Neural progenitor cell (in vitro differentiated cells): Measurements from ENCODE around the gene PIWIL4. TPM values are rescaled to one million over a fixed set of nuclear protein-coding genes. Genes with fewer than 3 reads are reported as not detected.

ENCODE experiments used
- DNase-seq: peaks from one replicate; pipeline ENCODE4 v3.0.0-alpha.2; 2016; ENCODE audit warnings: low spot score
- H2AFZ ChIP-seq: fragments of 200-600 bp; sonication (generic); replicated peaks from 2 replicates; pipeline ENCODE4 v1.6.1; 2016; ENCODE audit warnings: antibody characterized with exemption
- H3F3A ChIP-seq: fragments of 200-600 bp; sonication (generic); 2 replicates; pipeline ENCODE4 v1.6.1; 2016; ENCODE audit warnings: antibody characterized with exemption, low read depth
- H3K27ac ChIP-seq: fragments of 200-600 bp; sonication (generic); 2 replicates; pipeline ENCODE4 v1.5.1; 2016; ENCODE audit warnings: mild to moderate bottlenecking
- H3K27me3 ChIP-seq: fragments of 200-600 bp; sonication (generic); 2 replicates; pipeline ENCODE4 v1.6.1; 2016; ENCODE audit warnings: mild to moderate bottlenecking, moderate library complexity
- H3K36me3 ChIP-seq: fragments of 200-600 bp; sonication (generic); 2 replicates; pipeline ENCODE4 v1.5.1; 2016
- H3K4me1 ChIP-seq: fragments of 200-600 bp; sonication (generic); 2 replicates; pipeline ENCODE4 v1.6.1; 2016; ENCODE audit warnings: mixed run types
- H3K4me2 ChIP-seq: fragments of 200-600 bp; sonication (generic); 2 replicates; pipeline ENCODE4 v1.6.1; 2016
- H3K4me3 ChIP-seq: fragments of 200-600 bp; sonication (generic); 2 replicates; pipeline ENCODE4 v1.5.1; 2016
- H3K79me2 ChIP-seq: fragments of 200-600 bp; sonication (generic); 2 replicates; pipeline ENCODE4 v1.6.1; 2016; ENCODE audit warnings: low read depth
- H3K9ac ChIP-seq: fragments of 200-600 bp; sonication (generic); 2 replicates; pipeline ENCODE4 v1.6.1; 2016
- H3K9me3 ChIP-seq: fragments of 200-600 bp; sonication (generic); 2 replicates; pipeline ENCODE4 v1.5.1; 2016; ENCODE audit warnings: low read depth
- H4K20me1 ChIP-seq: fragments of 200-600 bp; sonication (generic); 2 replicates; pipeline ENCODE4 v1.6.1; 2016; ENCODE audit warnings: low read depth
- H3K27ac Mint-ChIP-seq: 3 replicates; pipeline ENCODE4 v1.8.0; 2021; ENCODE audit warnings: mixed read lengths
- H3K27me3 Mint-ChIP-seq: 2 replicates; pipeline ENCODE4 v1.8.0; 2022; ENCODE audit warnings: low read depth, mild to moderate bottlenecking, inconsistent platforms, moderate library complexity, mixed read lengths; ENCODE audit not compliant: insufficient read depth
- H3K36me3 Mint-ChIP-seq: 3 replicates; pipeline ENCODE4 v1.8.0; 2021; ENCODE audit warnings: mixed read lengths
- H3K4me1 Mint-ChIP-seq: 3 replicates; pipeline ENCODE4 v1.8.0; 2021; ENCODE audit warnings: mixed read lengths
- H3K4me3 Mint-ChIP-seq: 3 replicates; pipeline ENCODE4 v1.8.0; 2021; ENCODE audit warnings: mild to moderate bottlenecking, moderate library complexity, mixed read lengths
- H3K9me3 Mint-ChIP-seq: 3 replicates; pipeline ENCODE4 v1.8.0; 2020; ENCODE audit warnings: mixed read lengths
- CTCF ChIP-seq: fragments of 200-600 bp; sonication (generic); IDR thresholded peaks from 2 replicates; pipeline ENCODE4 v1.5.1; 2017; ENCODE audit warnings: antibody characterized with exemption, mild to moderate bottlenecking
- EZH2 ChIP-seq: fragments of 200-600 bp; sonication (generic); IDR thresholded peaks from 2 replicates; pipeline ENCODE4 v1.6.1; 2017; ENCODE audit warnings: antibody characterized with exemption, mild to moderate bottlenecking, moderate library complexity
- EZH2phosphoT487 ChIP-seq: fragments of 200-600 bp; sonication (generic); IDR thresholded peaks from 2 replicates; pipeline ENCODE4 v1.6.1; 2017; ENCODE audit warnings: antibody characterized with exemption
- total RNA-seq: library from RNA; depleted of rRNA; stranded (reverse); fragments of >200 nt; gene quantifications from 2 replicates; pipeline ENCODE4 v1.2.3, GENCODE V29; 2015; ENCODE audit warnings: low replicate concordance

PIWIL4 gene
- total RNA-seq, 1 donor from 2014 or later: 1.3 TPM

- Histone ChIP-seq H3K9ac (no peak overlapping the region), H3K27ac (no peak overlapping the region), H3F3A (peaks cover 17% of the 10 kb centered on the region), H3K79me2 (no peaks in the 10 kb centered on the region), H2AFZ (peak overlapping the region; percentile 93), H3K36me3 (no peaks in the 10 kb centered on the region), H3K4me1 (peaks cover 8% of the 10 kb centered on the region), H4K20me1 (no peaks in the 10 kb centered on the region), H3K4me3 (peak overlapping the region; percentile 52), H3K4me2 (peak overlapping the region; percentile 76), H3K27me3 (peaks cover 61% of the 10 kb centered on the region), H3K9me3 (no peaks in the 10 kb centered on the region)
- H3K36me3 Mint-ChIP-seq: no peaks in the 10 kb centered on the region
- H3K4me1 Mint-ChIP-seq: peaks cover 14% of the 10 kb centered on the region
- H3K4me3 Mint-ChIP-seq: peak overlapping the region; percentile 80
- TF ChIP-seq CTCF (no peak), EZH2phosphoT487 (peak; percentile 75), EZH2 (peak; percentile 76)
- H3K9me3 Mint-ChIP-seq: peaks cover 3% of the 10 kb centered on the region
- peaks cover 2% of the 10 kb centered on the region for H3K27me3 Mint-ChIP-seq
- DNase-seq: peak; percentile 13
- peak overlapping the region; percentile 63 for H3K27ac Mint-ChIP-seq
These were observed 21.7 kb upstream of the PIWIL4 start for GRCh38 chr11:94545264-94546161.

- Mint-ChIP-seq H3K27ac (no peak overlapping the region), H3K27me3 (peaks cover 2% of the 10 kb centered on the region), H3K4me3 (peak overlapping the region; percentile 58), H3K36me3 (no peaks in the 10 kb centered on the region), H3K9me3 (peaks cover 3% of the 10 kb centered on the region), H3K4me1 (peaks cover 14% of the 10 kb centered on the region)
- no peak for DNase-seq
- no peaks in the 10 kb centered on the region for H3K79me2 ChIP-seq
- H3K36me3 ChIP-seq: no peaks in the 10 kb centered on the region
- H3K9me3 ChIP-seq: no peaks in the 10 kb centered on the region
- peaks cover 8% of the 10 kb centered on the region for H3K4me1 ChIP-seq
- TF ChIP-seq CTCF (no peak), EZH2phosphoT487 (no peak), EZH2 (no peak)
- H3K4me3 ChIP-seq: no peak overlapping the region
- H3F3A ChIP-seq: peaks cover 17% of the 10 kb centered on the region
- no peak overlapping the region for H2AFZ ChIP-seq
- H3K9ac ChIP-seq: no peak overlapping the region
- no peak overlapping the region for H3K4me2 ChIP-seq
- H4K20me1 ChIP-seq: no peaks in the 10 kb centered on the region
- H3K27me3 ChIP-seq: peaks cover 61% of the 10 kb centered on the region
- no peak overlapping the region for H3K27ac ChIP-seq
These were observed 21.1 kb upstream of the PIWIL4 start for GRCh38 chr11:94546162-94546470.

- no peak overlapping the region for H3K27ac ChIP-seq
These were observed 20.3 kb upstream of the PIWIL4 start for GRCh38 chr11:94546886-94547285.

More at GRCh38 chr11:94546886-94547285, 20.3 kb upstream of the PIWIL4 start:
- no peak overlapping the region for H3K27ac Mint-ChIP-seq
- Histone ChIP-seq H3F3A (peaks cover 17% of the 10 kb centered on the region), H3K36me3 (no peaks in the 10 kb centered on the region), H3K4me3 (no peak overlapping the region), H2AFZ (no peak overlapping the region), H3K9me3 (no peaks in the 10 kb centered on the region), H3K4me2 (no peak overlapping the region), H3K9ac (no peak overlapping the region), H3K27me3 (peaks cover 58% of the 10 kb centered on the region), H3K4me1 (peaks cover 8% of the 10 kb centered on the region), H4K20me1 (no peaks in the 10 kb centered on the region), H3K79me2 (no peaks in the 10 kb centered on the region)
- H3K9me3 Mint-ChIP-seq: peaks cover 3% of the 10 kb centered on the region
- TF ChIP-seq EZH2: no peak
- no peak for TF ChIP-seq EZH2phosphoT487
- no peak for TF ChIP-seq CTCF
- no peaks in the 10 kb centered on the region for H3K27me3 Mint-ChIP-seq
- no peak overlapping the region for H3K4me3 Mint-ChIP-seq
- no peaks in the 10 kb centered on the region for H3K36me3 Mint-ChIP-seq
- DNase-seq: no peak
- peaks cover 14% of the 10 kb centered on the region for H3K4me1 Mint-ChIP-seq
